Bone marrow (tissue), 2 donors: ENCODE data around the gene RGS3.
A peak's percentile ranks its signal among the peaks of the same experiment; 100 is the strongest.

Experiments
- DNase-seq, 2 donors: peaks; one replicate each; lab custom pipeline; 2025; lab: John Stamatoyannopoulos, UW

RGS3 gene

DNA sequence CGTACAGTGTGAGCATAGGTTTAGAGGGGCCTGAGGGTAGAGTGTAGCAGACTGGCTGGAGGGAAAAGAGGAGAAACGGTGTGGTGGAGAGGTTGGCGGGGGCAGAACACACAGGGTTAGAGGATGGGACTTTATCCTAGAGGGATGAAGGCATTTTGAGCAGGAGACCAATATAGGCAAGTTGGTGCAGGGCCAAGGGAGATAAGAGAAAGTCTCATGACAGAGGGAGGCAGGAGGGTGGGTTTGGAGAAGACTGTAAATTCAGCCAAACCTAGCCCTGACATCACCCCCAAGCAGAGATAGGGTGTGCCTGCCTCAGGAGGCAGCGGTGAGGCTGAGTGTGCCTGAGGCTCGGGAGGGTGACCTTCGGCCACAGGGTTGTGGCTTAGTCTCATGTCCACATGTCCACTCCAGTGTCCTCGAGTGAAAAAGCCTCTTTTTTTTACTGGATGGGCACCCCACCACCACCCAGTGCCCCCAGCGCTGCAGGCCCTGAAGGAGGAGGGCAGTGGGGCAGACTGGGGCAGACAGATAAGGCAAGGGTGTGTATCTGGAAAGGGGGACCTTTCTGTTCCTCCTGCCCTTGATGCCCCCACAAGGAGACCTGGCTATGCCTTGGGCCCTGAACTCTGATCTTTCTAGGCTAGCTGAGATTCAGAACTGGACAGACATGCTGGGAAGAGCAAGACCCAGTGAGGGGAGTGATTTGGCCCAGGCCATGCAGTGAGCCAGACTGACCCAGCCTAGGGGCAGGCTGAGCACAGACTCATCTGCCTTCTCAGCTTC lies 108.7 kb downstream of the RGS3 start:
- DNase-seq: no peak

DNA sequence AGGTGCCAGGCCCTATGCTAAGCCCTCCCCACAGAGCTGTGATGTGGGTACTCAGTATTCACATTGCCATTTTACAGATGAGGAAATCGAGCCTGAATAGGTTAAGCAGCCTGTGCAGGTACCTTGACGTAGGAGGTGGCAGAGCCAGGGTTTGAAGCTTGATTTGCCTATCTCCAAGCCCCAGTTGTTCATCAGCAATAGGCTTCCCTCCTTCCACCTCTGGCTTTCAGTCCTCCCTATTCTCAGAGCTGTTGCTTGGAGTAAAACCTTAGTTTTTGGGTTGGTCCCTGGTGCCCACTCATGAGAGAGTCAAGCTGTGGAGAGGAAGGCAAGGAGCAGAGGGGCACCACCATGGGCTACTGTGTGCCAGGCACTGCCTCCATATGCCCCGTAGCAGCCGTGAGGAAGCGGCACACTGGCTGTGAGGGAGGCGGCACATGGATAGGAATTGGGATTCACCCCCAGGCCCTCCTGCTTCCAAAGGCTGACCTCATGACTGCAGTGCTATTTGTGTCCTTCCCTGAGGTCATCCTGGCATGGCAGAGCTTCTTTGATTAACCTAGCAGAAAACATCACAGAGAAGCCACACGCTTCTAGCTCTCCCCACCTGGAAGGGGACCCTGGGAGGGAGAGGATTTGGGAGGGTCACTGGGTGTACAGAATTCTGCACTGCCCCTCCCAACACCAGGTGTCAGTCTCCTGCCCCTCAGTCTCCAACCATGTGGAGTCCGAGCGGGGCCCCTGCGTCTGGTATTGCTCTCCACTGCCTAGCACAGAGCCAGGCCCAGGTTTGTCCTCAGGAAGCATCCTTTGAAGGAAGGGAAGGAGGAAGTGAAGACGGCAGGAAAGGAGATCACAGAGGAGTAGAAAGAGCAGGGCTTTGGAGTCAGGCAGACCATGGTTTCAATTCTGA lies 109.8 kb downstream of the RGS3 start:
- DNase-seq: no peak

DNA sequence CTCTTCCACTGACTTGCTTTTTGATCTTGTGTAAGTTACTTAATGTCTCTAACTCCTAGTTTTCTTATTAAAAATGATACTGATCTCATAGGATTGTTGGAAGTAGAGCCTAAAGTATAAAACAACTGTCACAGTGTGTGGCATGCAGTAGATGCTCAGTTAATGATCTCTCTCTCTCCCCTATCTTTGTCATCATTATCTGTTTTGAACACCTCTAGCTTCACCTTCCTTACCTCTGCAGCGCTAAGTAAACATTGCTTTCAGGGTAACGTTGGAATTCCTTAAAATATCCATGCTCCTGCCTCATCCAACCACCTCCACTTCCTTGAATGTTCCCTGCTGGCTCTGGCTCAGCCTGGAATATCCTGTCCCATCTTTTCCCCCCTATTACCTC lies 110.4 kb downstream of the RGS3 start:
- no peak for DNase-seq

- DNase-seq: no peak
These were observed 111.1 kb downstream of the RGS3 start for GRCh38 chr9:113574441-113575262.

DNA sequence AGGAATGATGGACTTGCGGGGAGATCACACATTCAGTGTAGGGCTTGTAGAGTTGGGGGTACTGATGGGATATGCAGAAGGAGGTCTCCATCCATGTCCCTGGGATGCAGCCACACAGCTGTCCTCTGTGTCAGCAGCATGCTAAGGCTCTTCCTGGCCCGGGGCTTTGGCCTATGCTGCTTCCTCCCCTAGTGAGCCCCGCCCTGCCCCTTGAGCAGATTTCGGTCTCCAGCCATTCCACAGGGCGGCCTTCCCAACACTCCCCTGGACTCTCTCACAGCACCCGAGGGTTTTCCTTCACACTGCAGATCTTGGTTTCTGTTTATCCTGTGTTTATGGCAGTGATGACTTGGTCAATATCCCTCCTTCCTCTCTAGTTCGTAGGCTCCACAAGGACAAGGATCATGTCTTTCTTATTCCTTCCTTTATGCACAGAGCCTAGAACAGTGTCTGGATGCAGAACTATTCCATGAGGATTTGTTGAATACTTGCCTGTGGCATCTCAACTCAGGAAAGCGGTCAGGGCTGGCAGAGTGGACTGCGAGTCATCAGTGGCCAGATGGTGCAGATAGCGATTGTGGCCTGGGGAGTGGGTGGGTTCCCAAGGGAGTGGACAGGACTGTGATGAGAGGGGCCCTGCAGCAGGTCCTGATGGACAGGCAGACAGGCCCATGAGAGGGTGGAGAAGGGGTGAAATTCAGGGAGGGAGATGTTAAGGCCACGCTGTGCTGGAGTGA lies 114.2 kb downstream of the RGS3 start:
- no peak for DNase-seq

GRCh38 chr9:113578279-113578865 lies 114.8 kb downstream of the RGS3 start:
- no peak for DNase-seq

GRCh38 chr9:113578882-113579282 lies 115.4 kb downstream of the RGS3 start:
- peak; percentile 62 to 68 for DNase-seq

- DNase-seq: peak; percentile 53 to 62
These were observed 115.9 kb downstream of the RGS3 start for GRCh38 chr9:113579283-113580040.

DNA sequence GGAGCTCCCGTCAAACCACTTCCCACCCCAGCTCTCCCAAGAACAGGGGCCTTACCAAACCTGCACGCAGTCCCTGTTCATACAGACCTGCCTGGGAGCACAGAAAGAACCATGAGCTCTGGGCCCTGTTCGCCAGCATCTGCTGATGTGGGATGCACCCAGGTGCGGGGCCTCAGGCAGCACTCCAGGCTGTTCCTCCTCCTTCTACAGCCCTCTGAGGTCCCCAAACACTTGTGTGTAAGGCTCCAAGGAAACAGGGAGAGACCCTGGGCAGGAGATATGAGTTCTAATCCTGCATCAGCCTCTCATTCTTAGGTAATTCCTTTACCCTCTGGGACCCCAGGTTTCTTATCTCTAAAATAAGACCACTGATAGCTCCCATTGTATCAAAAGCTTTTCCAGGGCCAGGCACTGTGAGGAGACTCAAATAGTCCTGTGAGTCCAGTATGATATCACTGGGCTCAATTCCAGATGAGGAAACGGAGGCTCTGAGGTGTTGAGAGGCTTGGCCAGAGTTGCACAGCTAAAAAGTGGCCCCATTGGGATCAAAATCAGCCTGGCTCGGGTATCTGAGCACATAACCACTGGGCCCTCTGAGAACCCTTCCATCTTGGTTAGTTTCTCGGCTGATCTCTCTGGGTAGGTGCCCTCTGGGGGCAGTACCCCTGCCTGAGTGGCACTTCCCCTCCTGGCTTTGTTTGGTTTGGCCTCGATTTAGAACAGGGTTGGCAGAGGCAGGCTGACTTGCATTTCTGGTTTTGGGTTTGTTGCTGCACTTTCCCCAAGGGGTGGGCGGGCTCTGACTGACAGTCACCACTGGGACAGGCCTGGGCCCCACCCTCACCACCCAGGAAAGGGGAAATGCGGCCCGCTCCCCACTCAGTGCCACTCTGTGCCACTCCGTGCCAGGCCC lies 116.8 kb downstream of the RGS3 start:
- peak; percentile 41 to 57 for DNase-seq

DNA sequence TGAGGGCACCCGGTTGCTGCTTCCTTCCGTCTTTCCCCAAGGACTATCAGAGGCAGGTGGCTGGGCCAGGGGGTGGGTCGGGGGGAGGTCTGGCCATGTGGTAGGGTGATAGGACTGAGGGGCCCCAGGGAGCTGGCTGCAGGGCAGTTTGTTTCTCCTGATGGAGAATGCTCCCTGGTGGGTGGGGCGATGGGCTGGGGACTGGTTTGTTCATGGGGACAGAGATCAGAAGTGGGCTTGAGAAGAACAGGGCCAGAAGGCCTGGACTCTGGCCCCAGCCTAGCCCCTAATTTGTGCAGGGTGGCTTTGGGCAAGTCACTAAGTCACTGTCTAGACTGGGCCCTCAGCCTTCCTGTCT lies 117.4 kb downstream of the RGS3 start:
- DNase-seq: no peak

DNA sequence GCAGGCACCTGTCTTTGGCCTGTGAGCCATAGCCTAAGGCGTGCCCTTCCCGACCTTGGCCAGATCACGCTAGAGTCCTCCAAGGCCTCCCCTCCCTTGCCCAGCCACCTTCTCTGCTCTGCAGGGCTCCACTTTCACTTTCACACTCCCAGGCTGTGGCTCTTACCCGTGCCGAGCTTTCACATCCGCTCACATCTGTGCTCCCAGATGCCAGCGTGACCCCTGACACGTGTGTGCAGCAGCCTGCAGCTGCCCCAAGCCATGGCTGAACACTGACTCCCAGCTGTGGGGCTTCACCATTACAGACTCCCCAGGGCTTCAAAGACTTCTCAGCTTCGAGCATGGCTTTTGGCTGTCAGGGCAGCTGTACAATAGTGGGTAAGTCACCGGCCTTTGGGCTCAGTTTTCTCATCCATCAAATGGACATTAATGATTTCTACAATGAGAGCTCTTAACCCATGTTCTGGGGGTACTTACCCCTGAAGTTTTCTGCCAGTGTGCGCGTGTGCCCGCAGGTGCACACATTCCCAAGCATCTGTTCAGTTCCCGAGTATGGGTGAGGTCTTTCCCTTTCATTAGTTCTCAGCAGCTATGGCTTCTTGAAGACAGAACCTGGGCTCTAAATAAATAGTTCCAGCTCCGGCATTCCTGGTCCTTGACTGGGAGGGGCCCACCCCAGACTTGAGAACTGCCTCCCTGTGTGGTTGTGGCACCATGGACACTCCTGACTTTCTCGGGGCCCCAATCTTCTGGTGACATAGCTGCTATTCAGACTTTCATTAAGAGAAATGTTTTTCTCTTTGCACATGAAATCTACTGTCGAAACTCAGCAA lies 118.6 kb downstream of the RGS3 start:
- peak; percentile 35 to 97 for DNase-seq

DNA sequence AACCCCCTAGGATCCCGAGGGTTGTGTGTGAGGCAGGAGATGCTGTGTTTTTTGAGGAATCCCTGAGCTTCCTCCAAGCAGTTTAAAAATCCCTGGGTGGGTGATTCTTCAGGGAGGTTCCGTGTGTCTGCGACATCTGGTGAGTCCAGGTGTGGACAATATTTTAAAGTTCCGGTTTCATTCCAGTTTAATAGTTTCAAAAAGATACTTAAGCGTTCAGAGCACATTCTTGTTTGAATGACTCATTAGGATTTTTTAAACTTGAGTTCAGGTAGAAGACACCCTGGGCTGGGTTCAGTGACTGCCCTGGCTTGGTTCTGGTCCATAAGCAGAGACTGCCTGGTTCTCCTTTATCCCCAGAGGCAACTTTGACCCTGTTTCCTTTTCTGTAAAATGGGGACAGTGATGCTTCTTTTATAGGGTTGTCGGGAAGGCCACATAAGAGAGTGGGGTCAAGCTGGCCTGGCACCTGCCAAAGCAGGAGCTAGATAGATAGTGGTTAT lies 119.2 kb downstream of the RGS3 start:
- no peak for DNase-seq

- DNase-seq: no peak
These were observed 120.2 kb downstream of the RGS3 start for GRCh38 chr9:113583511-113584427.

DNA sequence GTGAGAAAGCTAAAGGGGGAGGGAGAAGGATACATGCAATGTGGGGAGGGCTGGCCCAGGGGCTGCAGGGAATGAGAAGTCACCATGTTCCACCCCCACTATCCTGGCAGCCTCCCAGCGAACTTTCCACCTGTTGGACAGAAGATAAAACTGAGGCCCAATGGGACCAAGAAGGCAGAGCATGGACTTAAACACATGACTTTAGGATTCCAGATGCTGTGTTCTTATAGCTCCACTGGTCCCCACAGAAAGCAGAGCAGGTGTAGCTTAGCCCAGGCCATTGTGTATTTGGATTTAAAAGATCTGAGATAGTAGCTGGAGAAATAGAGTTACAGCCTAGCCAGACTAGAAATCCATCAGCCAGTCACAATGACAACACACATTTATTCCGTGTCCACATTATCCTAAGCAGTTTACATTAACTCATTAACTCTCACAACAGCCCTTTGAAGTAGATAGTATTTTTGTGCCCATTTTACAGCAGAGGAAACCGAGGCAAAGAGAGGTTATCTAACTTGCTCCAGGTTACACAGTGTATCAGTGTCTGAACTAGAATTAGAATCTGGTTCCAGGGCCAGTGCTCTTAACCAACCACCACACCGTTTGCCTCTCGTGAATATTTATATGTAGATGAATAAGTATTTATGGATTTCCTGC lies 121.0 kb downstream of the RGS3 start:
- DNase-seq: no peak

DNA sequence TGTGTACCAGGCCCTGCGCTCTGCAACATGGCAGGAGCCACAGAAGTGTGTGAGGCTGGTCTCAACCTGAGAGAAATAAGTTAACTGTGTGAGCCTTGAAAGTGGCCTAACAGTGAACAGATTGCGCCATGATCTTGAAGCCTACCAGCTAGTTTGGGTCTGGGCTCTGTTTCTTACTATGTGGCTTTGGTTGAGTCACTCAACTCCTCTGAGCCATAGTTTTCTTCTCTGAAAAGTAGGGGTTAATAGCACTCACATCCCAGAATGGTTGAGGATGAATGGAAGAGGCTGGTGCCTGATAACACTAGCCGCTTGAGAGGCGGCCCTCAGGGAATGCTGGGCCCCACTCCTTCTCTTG lies 121.5 kb downstream of the RGS3 start:
- no peak for DNase-seq

DNA sequence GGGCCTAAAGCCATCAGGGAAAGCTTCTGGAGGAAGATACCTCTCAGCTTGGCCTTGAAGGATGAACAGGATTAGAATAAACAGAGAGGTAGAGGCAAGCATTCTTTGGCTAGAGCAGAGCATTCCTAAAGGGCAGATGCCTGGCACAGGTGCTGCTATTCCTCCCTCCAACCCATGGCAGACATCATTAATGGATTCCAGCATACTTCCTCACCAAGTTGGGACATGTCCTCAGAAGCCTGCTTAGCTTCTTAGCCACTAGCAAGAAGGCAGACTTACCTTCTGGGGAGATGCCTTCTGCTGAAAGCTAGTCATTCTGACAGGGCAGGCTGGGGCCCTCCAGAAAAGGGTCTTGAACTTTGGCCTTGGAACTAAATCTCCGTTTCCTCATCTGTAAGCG lies 122.0 kb downstream of the RGS3 start:
- no peak for DNase-seq
